Right cardiac atrium (tissue), 5 donors: ENCODE measurements around the gene ZNF831. TPM values are rescaled to one million over a fixed set of nuclear protein-coding genes. Genes with fewer than 3 reads are reported as not detected.

ENCODE experiments used
- ATAC-seq, 2 donors: fragments of 200-7000 bp; cut with Tn5 transposase; one replicate each; pipeline versions ENCODE4 v1.8.0 to v1.9.1; 2020; ENCODE audit warnings: moderate library complexity in 2 of 2, mild to moderate bottlenecking in 1 of 2
- DNase-seq, 3 donors: peaks; one replicate each; pipeline ENCODE4 v3.0.0-alpha.2; 2020
- H3K27ac ChIP-seq: one replicate; pipeline ENCODE4 v1.5.1; 2013; ENCODE audit warnings: mild to moderate bottlenecking, low read length, control low read depth, moderate library complexity
- H3K27me3 ChIP-seq: one replicate; pipeline ENCODE4 v1.6.1; 2013; ENCODE audit not compliant: control insufficient read depth, insufficient read depth
- H3K4me1 ChIP-seq: one replicate; pipeline ENCODE4 v1.6.1; 2013; ENCODE audit warnings: low read length; ENCODE audit not compliant: control insufficient read depth, insufficient read depth
- H3K4me3 ChIP-seq: one replicate; pipeline ENCODE4 v1.5.1; 2013; ENCODE audit warnings: low read length, control low read depth
- H3K9me3 ChIP-seq: one replicate; pipeline ENCODE4 v1.6.1; 2013; ENCODE audit warnings: low read length; ENCODE audit not compliant: control insufficient read depth
- WGBS: extraction: QIAGEN DNeasy Blood & Tissue Kit; methylation state at CpG from one replicate; pipeline ENCODE4 v1.1.7; 2013; 5-methylcytosine and 5-hydroxymethylcytosine counted together
- intact Hi-C, 4 donors: fragments of 100-400 bp; cut with DNase I; formaldehyde crosslinking; loops; one replicate each; pipeline versions ENCODE4 v1.11.0 to v1.14.0; 2022 to 2023
- polyA plus RNA-seq: library from polyadenylated mRNA; stranded (reverse); fragments of 200-250 nt; gene quantifications from one replicate; pipeline ENCODE4 v1.2.3, GENCODE V29; 2013
- total RNA-seq, 4 donors: library from RNA; stranded (reverse); fragmentation: NEBNext Ultra II Directional; extraction: Animal tissue kit (Norgen Biotek cat#: 25700); gene quantifications; one replicate each; pipeline ENCODE4 v1.2.1, GENCODE V29; 2021
- donor health status: healthy with polysubstance abuse.
- donor health status: DM: no; HTN: yes; CAD: no.
- donor health status: DM: no; HTN: no; CAD: no.
- donor health status: DM: no; HTN: yes; CAD: no; lungs with severe emphysema.
- donor health status: DM: yes; HTN: yes; CAD: no.

The ZNF831 gene
- total and polyA plus RNA-seq, 5 donors, result 0.05 to 0.18 (median 0.14) TPM

DNA sequence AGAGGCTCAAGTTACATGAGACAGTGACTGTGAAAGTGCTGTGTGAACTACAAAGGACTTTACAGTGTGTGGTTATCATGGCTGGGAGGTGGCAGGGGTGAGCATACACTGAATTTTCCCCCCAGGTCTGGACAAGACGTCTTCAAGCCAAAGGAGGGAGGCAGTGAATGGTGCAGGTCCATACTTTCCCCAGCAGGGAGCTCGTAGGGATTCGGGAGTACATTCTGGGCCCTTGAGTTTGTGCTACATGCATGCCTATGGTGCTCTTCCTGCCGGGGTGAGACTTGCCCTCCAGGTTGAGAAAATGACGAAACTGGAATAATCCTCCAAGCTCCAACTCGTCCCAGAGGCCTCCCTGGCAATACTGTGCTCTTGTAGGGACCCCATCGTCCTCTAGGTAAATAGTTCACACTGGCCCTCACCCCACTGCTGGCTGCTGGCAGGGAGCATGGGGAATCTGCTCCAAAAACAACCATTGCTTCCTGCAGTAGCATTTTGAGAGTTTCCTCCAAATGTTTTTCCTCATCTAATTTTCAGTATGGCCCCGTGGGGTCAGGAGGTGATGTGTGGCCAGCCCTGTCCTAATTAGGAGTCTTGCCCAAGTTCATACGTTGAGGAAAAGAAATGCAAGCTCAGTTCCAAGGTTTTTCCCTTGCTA lies 57.6 kb downstream of the ZNF831 start:
- peaks cover 3% of the 10 kb centered on the region for H3K4me1 ChIP-seq
- WGBS, result 49% methylated on average over 9 of the region's 9 CpGs
- peak; percentile 69 to 74 for ATAC-seq
- H3K27me3 ChIP-seq, result no peaks in the 10 kb centered on the region
- H3K27ac ChIP-seq, result no peak overlapping the region
- DNase-seq, result peak; percentile 24 to 74 (median 71)
- no peaks in the 10 kb centered on the region for H3K9me3 ChIP-seq
- intact Hi-C loops, result loop anchor here (2.0 to 10.0 kb wide), 6 partner anchors 126 to 354 kb away; no protein-coding TSS in a partner anchor
- H3K4me3 ChIP-seq, result no peak overlapping the region

DNA sequence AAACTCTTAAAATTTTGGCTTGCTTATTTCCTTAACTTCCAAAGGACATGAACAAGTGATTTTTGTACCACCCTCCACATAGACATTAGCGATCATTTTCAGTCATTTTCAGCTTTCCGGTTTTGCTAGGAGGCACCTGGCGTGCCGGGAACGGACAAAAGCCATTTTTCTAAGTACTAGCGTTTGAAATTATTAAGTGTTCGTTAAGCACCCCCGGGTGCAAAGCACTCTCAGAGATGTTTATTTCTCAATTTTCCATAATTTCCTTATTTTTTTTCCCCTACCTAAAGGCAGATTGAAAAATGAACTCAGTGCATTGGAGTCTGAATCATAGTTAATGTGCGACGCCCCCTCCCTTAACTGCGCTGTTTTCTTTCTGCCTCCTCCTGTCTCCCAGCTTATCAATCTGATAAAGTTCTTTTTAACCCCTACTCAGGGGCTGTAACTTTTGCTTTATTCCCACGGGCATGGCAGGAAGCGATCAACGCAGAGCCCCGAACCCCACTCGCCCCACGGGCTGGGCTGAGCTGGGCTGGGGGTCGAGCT lies 58.2 kb downstream of the ZNF831 start:
- no peak for ATAC-seq

GRCh38 chr20:59222253-59223181 lies 58.9 kb downstream of the ZNF831 start:
- Histone ChIP-seq H3K27ac (no peak overlapping the region), H3K4me1 (peaks cover 3% of the 10 kb centered on the region), H3K27me3 (no peaks in the 10 kb centered on the region), H3K9me3 (no peaks in the 10 kb centered on the region), H3K4me3 (peak overlapping the region; percentile 67)
- DNase-seq (peak; percentile 78 to 93 (median 93)), ATAC-seq (peak; percentile 92 to 94)
- intact Hi-C loops, result loop anchor here (2.0 to 10.0 kb wide), 7 partner anchors 128 to 355 kb away; no protein-coding TSS in a partner anchor
- under 1% methylated on average over 51 of the region's 51 CpGs for WGBS

More for the DNA sequence above, 58.2 kb downstream of the ZNF831 start:
- Histone ChIP-seq H3K9me3 (no peaks in the 10 kb centered on the region), H3K4me3 (peak overlapping the region; percentile 67), H3K27me3 (no peaks in the 10 kb centered on the region), H3K4me1 (peaks cover 3% of the 10 kb centered on the region), H3K27ac (no peak overlapping the region)
- no peak for DNase-seq
- intact Hi-C loops, result loop anchor here (2.0 to 10.0 kb wide), 7 partner anchors 127 to 354 kb away; no protein-coding TSS in a partner anchor
- 18% methylated on average over 18 of the region's 18 CpGs for WGBS

- Histone ChIP-seq H3K27ac (no peak overlapping the region), H3K4me3 (peak overlapping the region; percentile 67), H3K27me3 (no peaks in the 10 kb centered on the region), H3K9me3 (no peaks in the 10 kb centered on the region), H3K4me1 (peaks cover 3% of the 10 kb centered on the region)
- intact Hi-C loops, result loop anchor here (2.0 to 10.0 kb wide), 7 partner anchors 128 to 356 kb away; no protein-coding TSS in a partner anchor
- DNase-seq (peak in 2 of 3 donors; percentile 47 to 62), ATAC-seq (peak in 1 of 2 donors; percentile 50)
- 10% methylated on average over 21 of the region's 21 CpGs for WGBS
These were observed 59.6 kb downstream of the ZNF831 start for GRCh38 chr20:59223182-59223601.

DNA sequence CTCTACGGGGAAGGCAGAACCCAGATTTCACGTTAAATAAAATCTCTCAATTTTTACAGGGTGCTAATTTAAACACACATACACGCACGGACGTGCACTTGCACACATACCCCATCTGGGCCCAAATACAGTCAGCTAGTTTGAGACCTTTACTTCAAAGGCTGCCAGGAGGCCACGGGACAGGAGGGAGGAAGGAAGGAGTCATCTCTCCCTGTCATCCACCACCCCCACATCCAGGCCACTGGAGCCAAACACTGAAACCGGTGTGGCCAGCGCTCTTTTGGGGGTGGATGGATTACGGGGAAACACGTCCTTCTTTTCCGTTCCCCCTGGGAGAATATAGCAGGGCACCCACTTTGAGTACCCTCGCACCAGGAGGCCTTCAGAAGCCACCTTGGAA lies 60.1 kb downstream of the ZNF831 start:
- Histone ChIP-seq H3K27ac (no peak overlapping the region), H3K4me3 (no peak overlapping the region), H3K9me3 (no peaks in the 10 kb centered on the region), H3K4me1 (peaks cover 3% of the 10 kb centered on the region), H3K27me3 (no peaks in the 10 kb centered on the region)
- WGBS, result 70% methylated on average over 12 of the region's 12 CpGs
- ATAC-seq (no peak), DNase-seq (no peak)
- intact Hi-C loops, result loop anchor here (2.0 to 10.0 kb wide), 7 partner anchors 129 to 356 kb away; no protein-coding TSS in a partner anchor

DNA sequence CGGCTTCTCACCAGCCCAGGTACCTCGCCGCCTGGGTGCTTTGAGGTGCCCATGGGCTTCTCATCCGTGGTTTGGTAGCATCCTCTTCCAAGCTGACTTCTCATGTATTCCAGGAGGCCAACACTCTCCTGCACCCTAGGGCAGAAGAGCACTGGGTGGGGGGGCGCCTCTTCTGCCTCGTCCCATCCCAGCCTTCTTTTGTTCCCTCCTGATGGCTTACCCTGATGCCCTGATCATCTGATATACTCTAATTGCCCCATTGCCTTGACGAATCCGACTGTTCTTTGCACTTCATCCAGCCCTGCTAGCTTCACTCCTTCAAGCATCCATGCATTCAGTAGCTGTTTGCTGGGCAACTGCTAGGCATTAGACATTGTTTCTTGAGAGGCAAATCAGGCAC lies 60.6 kb downstream of the ZNF831 start:
- Histone ChIP-seq H3K27me3 (no peaks in the 10 kb centered on the region), H3K9me3 (peaks cover 1% of the 10 kb centered on the region), H3K4me1 (peaks cover 3% of the 10 kb centered on the region), H3K27ac (no peak overlapping the region), H3K4me3 (no peak overlapping the region)
- intact Hi-C loops, result loop anchor here (5.0 to 10.0 kb wide), 5 partner anchors 129 to 357 kb away; no protein-coding TSS in a partner anchor
- ATAC-seq, result no peak
- DNase-seq, result no peak
- 91% methylated on average over 8 of the region's 8 CpGs for WGBS

DNA sequence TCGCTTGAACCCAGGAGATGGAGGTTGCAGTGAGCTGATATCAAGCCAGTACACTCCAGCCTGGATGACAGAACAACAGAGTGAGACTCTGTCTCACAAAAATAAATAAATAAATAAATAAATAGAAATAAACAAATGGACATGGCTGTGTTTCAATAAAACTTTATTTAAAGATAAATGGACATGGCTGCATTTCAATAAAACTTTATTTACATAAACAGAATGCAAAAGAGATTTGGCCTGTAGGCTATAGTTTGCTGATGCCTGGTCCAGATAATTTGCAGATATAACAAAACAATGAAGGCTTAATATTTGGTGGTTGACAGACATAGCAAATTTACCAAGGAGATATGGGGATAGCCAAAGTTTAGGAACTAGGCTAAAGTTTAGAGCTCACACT lies 66.8 kb downstream of the ZNF831 start:
- intact Hi-C loops, result no loop called here
- H3K9me3 ChIP-seq, result peaks cover 2% of the 10 kb centered on the region

GRCh38 chr20:59231124-59231804 lies 67.6 kb downstream of the ZNF831 start:
- ATAC-seq, result no peak
- intact Hi-C loops, result no loop called here
- WGBS, result 54% methylated on average over 8 of the region's 8 CpGs
- no peak overlapping the region for H3K4me3 ChIP-seq
- DNase-seq, result no peak
- peaks cover 2% of the 10 kb centered on the region for H3K9me3 ChIP-seq
- H3K4me1 ChIP-seq, result no peaks in the 10 kb centered on the region
- no peaks in the 10 kb centered on the region for H3K27me3 ChIP-seq
- no peak overlapping the region for H3K27ac ChIP-seq

More for the DNA sequence above, 66.8 kb downstream of the ZNF831 start:
- no peak overlapping the region for H3K4me3 ChIP-seq
- ATAC-seq, result no peak
- no peaks in the 10 kb centered on the region for H3K4me1 ChIP-seq
- H3K27me3 ChIP-seq, result no peaks in the 10 kb centered on the region
- no peak for DNase-seq
- 100% methylated on average over 1 of the region's 1 CpG for WGBS
- H3K27ac ChIP-seq, result no peak overlapping the region

GRCh38 chr20:59232618-59233017 lies 69.0 kb downstream of the ZNF831 start:
- 53% methylated on average over 3 of the region's 3 CpGs for WGBS
- no peak overlapping the region for H3K27ac ChIP-seq
- DNase-seq (no peak), ATAC-seq (no peak)
- no peaks in the 10 kb centered on the region for H3K27me3 ChIP-seq
- intact Hi-C loops, result no loop called here
- no peaks in the 10 kb centered on the region for H3K4me1 ChIP-seq
- H3K9me3 ChIP-seq, result peaks cover 2% of the 10 kb centered on the region
- H3K4me3 ChIP-seq, result no peak overlapping the region

DNA sequence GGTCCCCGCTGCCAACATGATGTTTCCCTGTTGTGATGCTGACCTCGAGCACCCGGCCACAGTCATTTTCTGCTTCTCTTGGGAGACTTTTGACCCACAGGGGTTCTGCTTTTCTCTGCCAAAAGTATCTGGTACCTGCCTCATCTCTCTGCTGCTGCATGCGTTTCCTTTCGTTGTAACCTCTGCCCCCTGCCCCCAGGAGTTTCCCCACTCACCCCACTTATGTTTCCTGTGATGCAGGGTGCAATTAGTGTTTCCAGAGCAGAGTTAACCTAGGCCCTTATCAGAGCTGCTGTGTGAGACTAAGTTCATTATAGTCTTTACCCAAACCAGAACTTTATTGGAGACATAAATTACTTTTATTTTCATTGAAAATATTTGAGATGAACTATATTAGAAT lies 71.6 kb downstream of the ZNF831 start:
- 73% methylated on average over 5 of the region's 5 CpGs for WGBS
- Histone ChIP-seq H3K4me3 (no peak overlapping the region), H3K4me1 (no peaks in the 10 kb centered on the region), H3K27me3 (no peaks in the 10 kb centered on the region), H3K9me3 (no peaks in the 10 kb centered on the region), H3K27ac (no peak overlapping the region)
- ATAC-seq (no peak), DNase-seq (no peak)
- intact Hi-C loops, result no loop called here
